Aorta (tissue), 5 donors: Measurements from ENCODE around the gene DRAP1. TPM values are rescaled to one million over a fixed set of nuclear protein-coding genes. Genes with fewer than 3 reads are reported as not detected.

Experiments
- ATAC-seq: fragments of 200-7000 bp; cut with Tn5 transposase; one replicate; pipeline ENCODE4 v1.9.1; 2022; ENCODE audit warnings: moderate library complexity; ENCODE audit not compliant: low FRiP score
- DNase-seq, 2 donors: peaks; one replicate each; pipeline ENCODE4 v3.0.0-alpha.2; 2020
- H3K27ac ChIP-seq, 2 donors: one replicate each; pipeline ENCODE4 v1.5.1; 2013; ENCODE audit warnings: low read length in 2 of 2, mild to moderate bottlenecking in 2 of 2, moderate library complexity in 2 of 2, control low read depth in 1 of 2, inconsistent platforms in 1 of 2, low read depth in 1 of 2
- H3K27me3 ChIP-seq, 2 donors: one replicate each; pipeline ENCODE4 v1.6.1; 2013; ENCODE audit warnings: control low read depth in 1 of 2, low read length in 1 of 2, mild to moderate bottlenecking in 1 of 2, moderate library complexity in 1 of 2; ENCODE audit not compliant: insufficient read depth in 2 of 2, control insufficient read depth in 1 of 2
- H3K36me3 ChIP-seq, 2 donors: one replicate each; pipeline ENCODE4 v1.6.1; 2013; ENCODE audit warnings: control low read depth in 1 of 2, low read length in 1 of 2, mild to moderate bottlenecking in 1 of 2; ENCODE audit not compliant: insufficient read depth in 2 of 2, control insufficient read depth in 1 of 2
- H3K4me1 ChIP-seq, 2 donors: one replicate each; pipeline ENCODE4 v1.6.1; 2013; ENCODE audit warnings: low read length in 2 of 2, control low read depth in 1 of 2, mild to moderate bottlenecking in 1 of 2, moderate library complexity in 1 of 2; ENCODE audit not compliant: insufficient read depth in 2 of 2, control insufficient read depth in 1 of 2
- H3K4me3 ChIP-seq, 2 donors: one replicate each; pipeline ENCODE4 v1.5.1; 2013; ENCODE audit warnings: low read length in 2 of 2, control low read depth in 1 of 2, mild to moderate bottlenecking in 1 of 2
- H3K9me3 ChIP-seq: one replicate; pipeline ENCODE4 v1.6.1; 2013; ENCODE audit warnings: mild to moderate bottlenecking, low read length; ENCODE audit not compliant: control insufficient read depth
- WGBS, 2 donors: extraction: QIAGEN DNeasy Blood & Tissue Kit; methylation state at CpG; one replicate each; pipeline ENCODE4 v1.1.7; 2013; 5-methylcytosine and 5-hydroxymethylcytosine counted together
- intact Hi-C, 2 donors: fragments of 100-400 bp; cut with DNase I; formaldehyde crosslinking; loops; one replicate each; pipeline versions ENCODE4 v1.14.2 to v1.15.0; 2022
- polyA plus RNA-seq, 2 donors: library from polyadenylated mRNA; stranded (reverse); fragments of 200-250 nt; gene quantifications; one replicate each; pipeline ENCODE4 v1.2.3, GENCODE V29; 2013
- total RNA-seq, 2 donors: library from RNA; stranded (reverse); fragmentation: NEBNext Ultra II Directional; extraction: Animal tissue kit (Norgen Biotek cat#: 25700); gene quantifications; one replicate each; pipeline ENCODE4 v1.2.1, GENCODE V29; 2021
- donor health status: healthy with polysubstance abuse.
- donor health status: Bipolar disorder and iron deficiency.
- donor health status: DM: no; HTN: no; CAD: no.
- donor health status: DM: no; HTN: no; CAD: no.
- donor health status: DM: yes; HTN: yes; CAD: no.

DRAP1 gene
- total and polyA plus RNA-seq, 4 donors: 65.9 to 122 (median 87.6) TPM

- WGBS, 2 donors: 76% methylated on average over 6 of the region's 6 CpGs
- Histone ChIP-seq H3K36me3 (no peaks in the 10 kb centered on the region), H3K9me3 (no peaks in the 10 kb centered on the region), H3K4me1 (no peaks in the 10 kb centered on the region), H3K27ac (no peak overlapping the region), H3K4me3 (no peak overlapping the region), H3K27me3 (no peaks in the 10 kb centered on the region)
- ATAC-seq (no peak), DNase-seq (no peak)
- intact Hi-C loops: no loop called here
These were observed 9.4 kb downstream of the DRAP1 start for GRCh38 chr11:65928667-65929066.

- H3K9me3 ChIP-seq: no peaks in the 10 kb centered on the region
- DNase-seq: no peak
- H3K4me1 ChIP-seq: no peaks in the 10 kb centered on the region
- no peaks in the 10 kb centered on the region for H3K36me3 ChIP-seq
- H3K27ac ChIP-seq: no peak overlapping the region
- H3K27me3 ChIP-seq: no peaks in the 10 kb centered on the region
- intact Hi-C loops: no loop called here
- H3K4me3 ChIP-seq: no peak overlapping the region
- WGBS, 2 donors: 37 to 39% methylated on average over 13 of the region's 13 CpGs
- no peak for ATAC-seq
These were observed 12.7 kb downstream of the DRAP1 start for GRCh38 chr11:65931773-65932557.

DNA sequence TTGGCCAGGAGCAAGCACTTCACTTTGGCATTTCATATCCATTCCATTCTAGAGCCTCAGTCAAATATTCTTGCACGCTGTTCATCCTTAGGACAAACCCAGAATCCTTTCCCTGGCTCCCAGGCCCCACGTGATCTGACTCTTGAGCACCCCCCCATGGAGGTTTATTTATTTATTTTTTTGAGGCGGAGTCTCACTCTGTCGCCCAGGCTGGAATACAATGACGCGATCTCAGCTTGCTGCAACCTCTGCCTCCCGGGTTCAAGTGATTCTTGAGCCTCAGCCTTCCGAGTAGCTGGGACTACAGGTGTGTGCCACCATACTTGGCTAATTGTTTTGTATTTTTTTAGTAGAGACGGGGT lies 13.3 kb downstream of the DRAP1 start:
- Histone ChIP-seq H3K27me3 (no peaks in the 10 kb centered on the region), H3K4me3 (no peak overlapping the region), H3K36me3 (no peaks in the 10 kb centered on the region), H3K9me3 (no peaks in the 10 kb centered on the region), H3K4me1 (no peaks in the 10 kb centered on the region), H3K27ac (no peak overlapping the region)
- WGBS, 2 donors: 28 to 29% methylated on average over 9 of the region's 9 CpGs
- DNase-seq: no peak
- ATAC-seq: no peak
- intact Hi-C loops: no loop called here

- ATAC-seq: no peak
- no peak overlapping the region for H3K4me3 ChIP-seq
- H3K36me3 ChIP-seq: no peaks in the 10 kb centered on the region
- intact Hi-C loops: no loop called here
- no peaks in the 10 kb centered on the region for H3K4me1 ChIP-seq
- no peaks in the 10 kb centered on the region for H3K27me3 ChIP-seq
- H3K9me3 ChIP-seq: no peaks in the 10 kb centered on the region
- no peak for DNase-seq
- WGBS, 2 donors: 37% methylated on average over 3 to 4 of the region's 4 CpGs
- H3K27ac ChIP-seq: no peak overlapping the region
These were observed 14.8 kb downstream of the DRAP1 start for GRCh38 chr11:65934014-65934413.

DNA sequence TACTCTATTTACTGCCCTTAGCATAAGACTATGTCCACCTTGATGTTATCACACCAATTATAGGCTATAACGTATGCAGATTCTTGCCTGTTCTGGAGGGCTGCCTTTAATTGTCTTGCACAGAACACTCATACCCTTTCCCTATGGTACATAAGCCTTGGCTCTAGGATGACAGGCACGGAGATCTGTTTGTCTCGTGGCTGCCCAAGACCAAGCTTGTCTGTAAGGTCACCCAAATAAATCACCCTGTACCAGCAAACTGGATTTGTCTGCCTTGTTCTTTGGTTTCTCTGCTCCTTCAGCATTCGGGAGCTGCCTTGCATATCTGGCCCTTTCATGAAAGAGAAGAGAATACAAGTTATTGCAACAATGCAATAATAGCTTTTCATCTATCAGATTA lies 18.5 kb downstream of the DRAP1 start:
- Histone ChIP-seq H3K27ac (no peak overlapping the region), H3K4me3 (no peak overlapping the region), H3K4me1 (no peaks in the 10 kb centered on the region), H3K36me3 (no peaks in the 10 kb centered on the region), H3K27me3 (no peaks in the 10 kb centered on the region), H3K9me3 (no peaks in the 10 kb centered on the region)
- ATAC-seq: no peak
- DNase-seq: no peak
- intact Hi-C loops: no loop called here
- WGBS, 2 donors: 27 to 29% methylated on average over 4 of the region's 4 CpGs

- no peaks in the 10 kb centered on the region for H3K36me3 ChIP-seq
- H3K4me1 ChIP-seq: no peaks in the 10 kb centered on the region
- H3K27ac ChIP-seq: no peak overlapping the region
- no peaks in the 10 kb centered on the region for H3K27me3 ChIP-seq
- ATAC-seq (no peak), DNase-seq (no peak)
- 70 to 74% methylated on average over 9 of the region's 9 CpGs for WGBS, 2 donors
- no peaks in the 10 kb centered on the region for H3K9me3 ChIP-seq
- intact Hi-C loops: no loop called here
- no peak overlapping the region for H3K4me3 ChIP-seq
These were observed 22.6 kb downstream of the DRAP1 start for GRCh38 chr11:65941720-65942310.

GRCh38 chr11:65942531-65942930 lies 23.3 kb downstream of the DRAP1 start:
- Histone ChIP-seq H3K36me3 (no peaks in the 10 kb centered on the region), H3K27me3 (no peaks in the 10 kb centered on the region), H3K4me1 (no peaks in the 10 kb centered on the region), H3K27ac (no peak overlapping the region), H3K4me3 (no peak overlapping the region), H3K9me3 (no peaks in the 10 kb centered on the region)
- 85 to 86% methylated on average over 7 of the region's 7 CpGs for WGBS, 2 donors
- DNase-seq: no peak
- ATAC-seq: no peak
- intact Hi-C loops: no loop called here

DNA sequence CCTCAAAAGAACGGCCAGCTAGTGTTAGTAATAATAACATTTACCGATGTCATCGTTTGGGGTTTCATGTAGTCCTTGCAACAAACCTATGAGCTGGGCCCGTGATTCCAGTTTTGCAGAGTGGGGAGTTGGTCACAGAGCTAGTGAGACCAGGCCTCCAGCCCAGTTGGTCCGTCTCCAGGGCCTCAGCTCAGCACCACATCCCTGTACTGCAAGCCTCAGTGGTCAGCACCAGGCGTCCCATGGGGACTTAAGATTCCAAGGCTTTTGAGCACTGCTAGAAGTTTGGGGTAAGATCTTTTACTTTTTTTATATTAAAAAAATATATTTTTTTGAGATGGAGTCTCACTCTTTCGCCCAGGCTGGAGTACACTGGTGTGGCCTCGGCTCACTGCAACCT lies 25.0 kb downstream of the DRAP1 start:
- intact Hi-C loops: no loop called here
- Histone ChIP-seq H3K9me3 (no peaks in the 10 kb centered on the region), H3K4me3 (no peak overlapping the region), H3K4me1 (no peaks in the 10 kb centered on the region), H3K36me3 (no peaks in the 10 kb centered on the region), H3K27ac (no peak overlapping the region), H3K27me3 (no peaks in the 10 kb centered on the region)
- DNase-seq (no peak), ATAC-seq (no peak)
- WGBS, 2 donors: 87 to 88% methylated on average over 8 of the region's 8 CpGs

- DNase-seq (no peak), ATAC-seq (no peak)
- WGBS, 2 donors: 83 to 88% methylated on average over 8 of the region's 8 CpGs
- H3K4me3 ChIP-seq: no peak overlapping the region
- no peak overlapping the region for H3K27ac ChIP-seq
- no peaks in the 10 kb centered on the region for H3K9me3 ChIP-seq
- no peaks in the 10 kb centered on the region for H3K4me1 ChIP-seq
- no peaks in the 10 kb centered on the region for H3K27me3 ChIP-seq
- intact Hi-C loops: no loop called here
- no peaks in the 10 kb centered on the region for H3K36me3 ChIP-seq
These were observed 25.5 kb downstream of the DRAP1 start for GRCh38 chr11:65944767-65945166.
